ENCODE results near the gene TMEFF2.

TMEFF2 gene

GRCh38 chr2:191957996-191958860 lies 236.5 kb downstream of the TMEFF2 start:
- no peak for TF ChIP-seq CTCF (IDR thresholded peaks at IDR 0.05; ENCODE audit: control insufficient read depth, extremely low read depth, insufficient read depth)
- no peak for DNase-seq (ENCODE audit: low read depth)

DNA sequence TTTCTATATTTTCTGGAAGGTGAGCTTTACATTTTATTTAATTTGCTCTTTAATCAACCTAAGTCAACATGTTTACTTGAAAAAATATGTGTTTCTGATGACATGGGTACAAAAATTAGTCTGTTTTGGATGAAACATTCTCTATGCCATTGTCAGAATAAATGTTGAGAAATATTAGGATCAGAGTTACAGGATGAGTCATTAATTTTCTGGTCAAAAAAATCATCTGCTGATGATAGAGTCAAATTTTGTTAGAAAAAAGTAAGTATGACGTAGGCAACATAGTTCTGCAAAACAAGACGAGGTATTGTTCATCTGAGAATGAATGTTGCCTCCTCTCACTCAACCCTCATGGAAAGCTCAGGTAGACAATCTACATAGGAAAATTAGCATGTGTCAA lies 240.3 kb downstream of the TMEFF2 start:
- no peak for TF ChIP-seq CTCF (IDR thresholded peaks at IDR 0.05; ENCODE audit: control insufficient read depth, extremely low read depth, insufficient read depth)
- DNase-seq (ENCODE audit: low read depth), result no peak
- no peak overlapping the region for H3K4me3 ChIP-seq (ENCODE audit: low read depth, low read length)

More at GRCh38 chr2:191957996-191958860, 236.5 kb downstream of the TMEFF2 start:
- no peak overlapping the region for H3K4me3 ChIP-seq (ENCODE audit: low read depth, low read length)

DNA sequence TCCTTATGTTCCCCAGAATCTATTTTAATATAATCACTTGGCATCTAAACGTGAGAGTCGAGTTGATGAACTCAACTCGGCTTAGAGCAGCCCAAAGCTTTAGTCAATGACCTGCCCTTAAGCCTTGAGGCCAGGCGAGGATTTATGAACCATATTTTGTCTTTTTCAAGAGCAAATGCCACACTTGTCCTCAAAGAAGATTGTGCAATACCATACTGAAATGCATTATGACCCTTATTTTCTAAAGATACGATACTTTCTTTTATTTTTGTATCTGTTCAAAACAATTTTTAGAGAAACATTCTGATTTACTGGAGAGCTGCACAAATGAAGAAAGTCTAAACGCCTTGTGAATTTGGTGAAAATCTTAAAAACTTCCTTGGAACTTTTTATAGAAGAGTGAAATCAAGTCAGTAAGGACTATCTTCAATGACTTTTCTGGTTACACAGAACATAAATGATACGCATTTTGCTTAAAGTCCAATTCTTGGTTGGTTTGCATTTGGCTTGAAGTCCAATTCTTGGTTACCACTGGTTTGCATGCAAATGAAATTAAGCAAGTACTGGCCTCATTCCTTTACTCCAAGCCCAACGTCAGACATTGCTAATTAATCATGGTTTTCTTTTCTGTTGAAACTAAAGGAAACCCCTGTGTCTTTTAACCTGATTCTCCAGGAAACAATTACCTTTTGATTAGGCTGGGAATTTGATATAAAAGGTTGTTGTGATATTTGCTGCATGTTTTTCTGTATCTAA lies 242.0 kb downstream of the TMEFF2 start:
- DNase-seq (ENCODE audit: low read depth), result no peak
- H3K4me3 ChIP-seq (ENCODE audit: low read depth, low read length), result no peak overlapping the region
- no peak for TF ChIP-seq CTCF (IDR thresholded peaks at IDR 0.05; ENCODE audit: control insufficient read depth, extremely low read depth, insufficient read depth)

DNA sequence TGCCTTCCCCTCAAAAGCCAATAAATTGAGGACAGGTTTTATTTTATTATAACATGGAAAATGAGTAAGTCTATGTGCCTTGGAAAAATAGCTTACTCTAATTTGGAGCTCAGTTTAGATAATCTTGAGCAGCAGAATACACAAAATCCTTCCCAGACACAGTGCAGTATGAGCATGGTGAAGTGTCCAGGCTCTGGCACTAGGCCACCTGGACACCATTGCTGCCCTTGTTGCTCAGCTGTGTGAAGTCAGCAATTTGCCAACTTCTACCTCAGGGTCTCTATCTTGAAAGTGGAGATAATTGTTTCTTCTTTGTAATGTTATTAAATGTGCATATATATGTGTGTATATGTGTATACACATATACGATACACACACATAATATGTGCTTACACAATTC lies 242.9 kb downstream of the TMEFF2 start:
- H3K4me3 ChIP-seq (ENCODE audit: low read depth, low read length), result no peak overlapping the region
- TF ChIP-seq CTCF (IDR thresholded peaks at IDR 0.05; ENCODE audit: control insufficient read depth, extremely low read depth, insufficient read depth), result no peak
- no peak for DNase-seq (ENCODE audit: low read depth)

DNA sequence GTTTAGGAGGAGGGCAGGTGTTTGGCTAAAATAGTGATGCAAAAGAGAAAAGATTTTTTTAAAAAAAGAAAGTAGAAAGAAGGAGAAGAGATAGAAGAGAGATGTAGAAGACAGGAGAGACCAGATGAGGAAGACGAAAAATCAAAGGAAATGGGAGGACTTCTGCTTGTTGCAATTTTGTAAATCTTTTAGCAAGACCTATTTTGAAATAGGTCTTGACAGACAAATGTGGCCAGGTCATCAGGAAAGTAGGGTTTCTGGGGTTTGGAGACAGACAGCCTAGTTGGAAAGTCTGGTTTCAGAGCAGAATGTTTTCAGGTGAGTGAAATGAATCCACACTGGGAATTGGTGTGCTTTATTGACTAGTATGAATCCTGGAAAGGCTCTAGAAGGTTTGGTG lies 243.4 kb downstream of the TMEFF2 start:
- no peak for TF ChIP-seq CTCF (IDR thresholded peaks at IDR 0.05; ENCODE audit: control insufficient read depth, extremely low read depth, insufficient read depth)
- DNase-seq (ENCODE audit: low read depth), result no peak
- H3K4me3 ChIP-seq (ENCODE audit: low read depth, low read length), result no peak overlapping the region

DNA sequence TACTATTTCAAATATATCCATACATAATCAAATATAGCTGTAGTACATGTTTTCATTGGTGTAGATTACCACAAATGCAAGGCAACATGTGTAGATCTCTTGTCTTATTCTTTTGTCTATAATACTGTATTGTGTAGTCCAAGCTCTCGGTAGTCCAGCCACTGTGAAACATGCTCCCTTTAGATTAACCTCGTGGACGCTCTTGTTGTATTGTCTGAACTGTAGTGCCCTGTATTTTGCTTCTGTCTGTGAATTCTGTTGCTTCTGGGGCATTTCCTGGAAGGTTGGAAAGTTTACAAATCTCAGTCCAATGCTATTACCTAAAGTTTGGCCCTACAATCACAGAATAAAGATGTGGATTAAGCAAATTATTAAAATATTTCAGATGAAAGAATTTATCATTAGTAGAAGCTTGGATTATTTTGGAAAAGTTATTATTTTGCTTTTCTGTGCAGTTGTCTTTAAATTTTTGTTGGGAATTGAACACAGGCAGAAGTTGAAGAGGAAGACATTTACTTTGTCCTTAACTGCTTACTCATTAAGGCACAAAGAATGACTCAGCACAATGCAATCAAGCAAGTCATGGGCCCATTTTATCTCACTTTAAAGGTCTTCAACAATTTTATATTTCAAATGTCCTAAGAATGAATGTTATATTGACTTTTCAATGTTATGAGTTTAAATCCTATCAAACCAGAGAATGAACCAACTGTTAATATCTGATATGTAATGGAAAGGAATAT lies 244.4 kb downstream of the TMEFF2 start:
- H3K4me3 ChIP-seq (ENCODE audit: low read depth, low read length), result no peak overlapping the region
- no peak for TF ChIP-seq CTCF (IDR thresholded peaks at IDR 0.05; ENCODE audit: control insufficient read depth, extremely low read depth, insufficient read depth)
- no peak for DNase-seq (ENCODE audit: low read depth)
